D341Med (cell line): ENCODE results near the gene NUTF2.
"Not testable (repeated sequence)": the region's sequence is repeated elsewhere in the genome, so short reads cannot be mapped to it uniquely, and the experiment has no call there.

Experiments used
- DNase-seq: peaks from one replicate; pipeline ENCODE4 v3.0.0; 2012; ENCODE audit warnings: low spot score

Gene NUTF2

GRCh38 chr16:67846320-67847063 lies at the start of gene NUTF2:
Gene NUTF2, plus strand, starts transcription at chr16:67846933. Its CDS starts 18,198 bp downstream, at chr16:67865131.
- DNase-seq: peak; percentile 92

DNA sequence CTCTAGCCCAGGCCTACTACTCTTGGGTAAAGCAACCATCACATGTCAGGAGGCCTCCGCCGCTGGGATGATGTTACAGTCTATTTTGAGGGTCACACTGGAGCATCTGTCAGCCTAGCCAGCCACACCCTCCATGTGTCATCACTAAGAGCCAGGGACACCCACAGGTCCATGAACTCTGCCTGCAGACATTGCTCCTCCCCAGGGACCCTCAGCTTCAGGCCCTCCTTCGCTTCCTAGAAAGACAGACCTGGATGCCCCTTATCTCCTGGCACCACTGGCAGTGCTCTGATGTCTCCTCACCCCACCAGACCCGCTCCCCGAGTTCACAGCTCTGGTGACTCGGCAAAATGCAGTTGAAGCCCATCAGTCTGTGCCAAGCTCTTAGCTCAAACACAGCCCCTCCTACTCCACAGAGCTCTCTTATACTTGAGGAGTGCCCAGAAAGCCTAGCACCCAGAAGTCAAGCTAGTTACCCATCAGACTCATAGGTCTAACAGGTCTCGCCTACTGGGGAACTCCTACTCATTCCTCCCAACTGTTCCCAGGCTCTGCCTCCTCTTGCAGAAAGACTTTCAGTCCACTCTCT lies 46.3 kb upstream of the NUTF2 start:
- DNase-seq: no peak

DNA sequence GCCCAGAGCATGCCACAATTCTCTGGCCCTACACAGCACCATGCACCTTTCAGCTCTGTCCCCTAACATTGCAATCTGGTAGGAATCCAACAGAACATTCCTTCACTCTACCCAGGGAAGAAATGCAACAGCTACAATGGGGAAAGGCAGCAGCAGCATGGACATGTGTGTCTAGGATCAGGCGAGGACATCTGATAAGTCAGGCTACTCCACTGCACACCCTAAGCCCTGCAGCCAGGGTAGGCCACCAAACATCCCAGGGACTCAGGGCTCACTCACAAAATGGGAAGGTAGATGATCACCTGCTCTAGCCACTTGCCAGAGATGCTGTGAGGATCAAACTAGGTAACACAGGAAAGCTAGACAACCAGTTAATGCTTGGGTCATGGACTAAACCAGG lies 45.5 kb upstream of the NUTF2 start:
- no peak for DNase-seq

- DNase-seq: no peak
These were observed 44.9 kb upstream of the NUTF2 start for GRCh38 chr16:67801883-67802282.

GRCh38 chr16:67803894-67804293 lies 42.8 kb upstream of the NUTF2 start:
- DNase-seq: no peak

- DNase-seq: no peak
These were observed 41.7 kb upstream of the NUTF2 start for GRCh38 chr16:67804853-67805542.

- peak; percentile 38 for DNase-seq
These were observed 40.9 kb upstream of the NUTF2 start for GRCh38 chr16:67805718-67806427.

DNA sequence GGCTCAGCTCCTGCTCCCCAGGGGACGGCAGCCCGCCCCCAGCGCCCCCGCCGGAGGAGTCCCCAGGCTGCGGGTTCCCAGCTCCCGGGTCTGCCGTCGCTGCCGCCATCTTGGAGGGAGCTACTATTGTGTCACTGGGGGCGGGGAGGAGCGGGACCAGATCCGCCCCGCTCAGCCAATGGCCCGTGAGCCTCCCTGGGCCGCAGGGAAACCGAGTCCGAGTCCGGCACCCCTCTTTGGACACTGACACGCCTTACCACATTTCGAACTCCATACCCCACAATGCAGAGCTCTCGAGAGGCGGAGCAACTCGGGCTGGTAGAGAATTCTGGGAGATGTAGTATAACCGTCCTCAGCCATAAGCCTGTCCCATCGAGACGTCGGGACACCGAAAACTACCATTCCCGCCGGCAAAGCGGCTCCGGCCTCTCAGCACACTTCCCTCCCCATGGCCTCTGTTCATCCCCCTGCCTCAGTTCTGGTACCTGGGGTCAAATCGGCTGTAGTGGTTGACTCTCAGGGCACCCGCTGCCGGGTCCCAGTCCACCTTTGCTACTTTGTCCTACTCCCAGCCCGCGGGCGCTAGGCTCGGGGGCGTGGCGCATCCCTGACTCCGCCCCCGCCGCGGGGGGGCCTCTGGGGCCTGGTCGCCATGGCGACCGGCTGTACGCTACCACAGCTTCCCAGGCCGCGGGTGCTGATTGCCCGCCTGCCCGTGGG lies 40.1 kb upstream of the NUTF2 start, which contains the start of the genes RANBP10 and TSNAXIP1:
RANBP10 (minus strand) TSS at position 133 of the 720 bp plus-strand sequence; CDS start at position 109, 24 bp downstream.
TSNAXIP1 (plus strand) TSS at position 462 of the 720 bp plus-strand sequence. CDS start 261 bp downstream, outside the sequence.
- peak; percentile 94 for DNase-seq

GRCh38 chr16:67807148-67807682 lies 39.5 kb upstream of the NUTF2 start:
- no peak for DNase-seq

- no peak for DNase-seq
These were observed 34.8 kb upstream of the NUTF2 start for GRCh38 chr16:67811899-67812298.

- no peak for DNase-seq
These were observed 32.2 kb upstream of the NUTF2 start for GRCh38 chr16:67814567-67814966.

DNA sequence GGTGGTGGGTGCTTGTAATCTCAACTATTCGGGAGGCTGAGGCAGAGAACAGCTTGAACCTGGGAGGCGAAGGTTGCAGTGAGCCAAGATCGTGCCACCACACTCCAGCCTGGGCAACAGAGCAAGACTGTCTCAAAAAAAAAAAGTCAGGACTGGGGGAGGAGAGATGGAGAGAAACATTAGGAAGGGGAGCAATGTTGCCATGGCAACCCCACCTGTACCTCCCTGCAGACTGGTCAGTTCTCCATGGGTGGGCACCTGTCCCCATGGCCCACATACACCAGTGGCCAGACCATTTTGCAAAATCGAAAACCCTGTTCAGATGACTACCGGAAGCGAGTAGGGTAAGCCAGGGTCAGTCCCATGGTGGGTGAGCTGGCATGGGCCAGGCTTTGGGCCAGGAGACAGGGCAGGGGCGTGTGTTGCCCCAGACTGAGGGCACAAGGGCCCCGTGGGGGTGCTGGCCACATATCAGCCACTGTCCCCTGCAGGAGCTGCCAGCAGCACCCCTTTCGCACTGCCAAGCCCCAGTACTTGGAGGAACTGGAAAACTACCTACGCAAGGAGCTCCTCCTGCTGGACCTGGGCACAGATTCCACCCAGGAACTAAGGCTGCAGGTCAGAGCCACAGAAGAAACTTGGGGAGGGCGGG lies 26.0 kb upstream of the NUTF2 start:
- DNase-seq: no peak

DNA sequence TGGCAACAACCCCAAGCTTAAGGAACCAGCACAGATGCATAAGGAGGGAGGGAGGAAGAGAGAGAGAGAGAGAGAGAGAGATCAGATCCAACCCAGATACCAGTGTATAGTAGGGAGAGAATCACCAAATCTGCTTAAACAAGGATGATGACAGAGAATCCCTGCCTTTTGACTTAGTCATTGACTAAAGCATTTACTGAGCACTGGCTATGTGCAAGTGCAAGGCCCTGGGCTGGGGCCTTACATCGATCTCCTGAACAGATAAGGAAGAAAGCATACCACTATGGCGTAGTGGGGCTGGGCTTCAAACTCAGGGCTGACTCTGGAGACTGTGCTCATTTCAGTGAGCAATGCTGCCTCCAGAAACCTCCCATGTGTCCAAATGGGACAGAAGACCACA lies 24.2 kb upstream of the NUTF2 start:
- DNase-seq: no peak

GRCh38 chr16:67825119-67825518 lies 21.6 kb upstream of the NUTF2 start:
- DNase-seq: no peak

DNA sequence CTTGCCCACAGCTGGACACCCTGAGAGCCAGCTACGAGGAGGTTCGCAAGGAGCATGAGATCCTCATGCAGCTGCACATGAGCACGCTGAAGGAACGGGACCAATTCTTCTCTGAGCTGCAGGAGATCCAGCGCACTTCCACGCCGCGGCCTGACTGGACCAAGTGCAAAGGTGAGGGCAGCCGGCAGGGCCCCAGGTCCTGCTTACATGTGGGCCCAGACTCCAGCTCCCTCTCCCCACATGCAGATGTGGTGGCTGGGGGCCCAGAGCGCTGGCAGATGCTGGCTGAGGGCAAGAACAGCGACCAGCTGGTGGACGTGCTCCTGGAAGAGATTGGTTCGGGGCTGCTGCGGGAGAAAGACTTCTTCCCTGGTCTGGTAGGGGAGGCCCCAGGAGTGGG lies 20.8 kb upstream of the NUTF2 start:
- no peak for DNase-seq

GRCh38 chr16:67828651-67829050 lies 18.1 kb upstream of the NUTF2 start:
- no peak for DNase-seq

DNA sequence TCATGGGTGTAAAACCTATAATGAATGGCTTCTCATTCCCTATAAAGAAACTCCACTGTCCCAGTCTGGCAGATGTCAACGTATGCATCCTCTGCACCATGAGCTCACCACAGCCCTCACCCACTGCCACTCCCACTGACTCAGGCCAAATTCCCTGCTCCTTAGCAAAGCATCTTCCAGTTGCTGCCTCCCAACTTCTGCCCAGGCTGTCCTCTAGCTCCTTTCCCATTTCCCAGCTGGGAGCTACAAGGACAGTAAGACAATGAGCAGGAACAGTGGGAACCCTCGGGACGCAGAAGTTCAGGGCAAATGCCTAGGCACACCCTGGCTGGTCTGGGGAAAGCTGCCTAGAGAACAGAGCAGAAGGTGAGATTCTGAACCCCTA lies 13.7 kb upstream of the NUTF2 start:
- no peak for DNase-seq

DNA sequence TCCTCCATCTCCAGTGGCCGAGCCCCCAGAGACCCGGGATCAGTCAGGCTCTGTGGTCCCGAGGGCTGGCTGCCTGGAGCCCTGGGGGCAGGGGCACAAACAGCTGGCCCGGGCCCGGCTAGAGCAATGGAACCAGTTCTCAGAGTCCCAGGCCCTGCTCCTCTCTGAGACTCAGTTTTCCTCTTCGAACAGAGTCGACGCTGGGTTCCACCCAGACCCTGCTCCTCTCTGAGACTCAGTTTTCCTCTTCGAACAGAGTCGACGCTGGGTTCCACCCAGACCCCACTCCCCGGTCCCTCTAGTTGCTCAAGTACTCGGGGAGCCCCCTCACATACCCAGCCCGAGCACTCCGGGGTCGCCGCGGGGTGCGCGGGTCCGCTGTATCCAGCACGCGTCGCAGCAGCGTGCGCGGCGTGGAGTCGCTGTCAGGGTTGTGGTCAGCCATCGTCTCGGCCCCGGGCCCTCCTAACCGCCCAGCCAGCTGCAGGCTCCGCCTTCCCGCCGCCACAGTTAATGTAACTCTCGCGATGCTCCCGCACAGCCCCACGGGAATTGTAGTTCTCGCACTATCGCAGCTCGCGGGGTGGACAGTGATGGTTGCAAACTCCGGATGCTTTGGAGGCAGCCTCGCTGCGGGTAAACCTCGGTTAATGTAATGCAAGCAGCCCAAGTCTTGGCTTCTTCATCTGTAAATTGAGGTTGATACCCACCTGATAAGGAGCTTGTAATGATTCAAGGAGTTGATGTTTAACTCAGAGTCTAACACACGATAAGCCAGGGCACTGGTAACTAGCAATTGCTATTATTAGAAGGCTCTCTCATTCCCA lies 13.1 kb upstream of the NUTF2 start:
- DNase-seq: peak; percentile 95

GRCh38 chr16:67834242-67834614 lies 12.5 kb upstream of the NUTF2 start:
- no peak for DNase-seq

GRCh38 chr16:67837190-67837589 lies 9.5 kb upstream of the NUTF2 start:
- DNase-seq: not testable (repeated sequence)
